Neural progenitor cell (in vitro differentiated cells): ENCODE measurements around the gene RAB1B. TPM values are rescaled to one million over a fixed set of nuclear protein-coding genes. Genes with fewer than 3 reads are reported as not detected.

Source experiments
- DNase-seq: peaks from one replicate; pipeline ENCODE4 v3.0.0-alpha.2; 2016; ENCODE audit warnings: low spot score
- H2AFZ ChIP-seq: fragments of 200-600 bp; sonication (generic); replicated peaks from 2 replicates; pipeline ENCODE4 v1.6.1; 2016; ENCODE audit warnings: antibody characterized with exemption
- H3F3A ChIP-seq: fragments of 200-600 bp; sonication (generic); 2 replicates; pipeline ENCODE4 v1.6.1; 2016; ENCODE audit warnings: antibody characterized with exemption, low read depth
- H3K27ac ChIP-seq: fragments of 200-600 bp; sonication (generic); 2 replicates; pipeline ENCODE4 v1.5.1; 2016; ENCODE audit warnings: mild to moderate bottlenecking
- H3K27me3 ChIP-seq: fragments of 200-600 bp; sonication (generic); 2 replicates; pipeline ENCODE4 v1.6.1; 2016; ENCODE audit warnings: mild to moderate bottlenecking, moderate library complexity
- H3K36me3 ChIP-seq: fragments of 200-600 bp; sonication (generic); 2 replicates; pipeline ENCODE4 v1.5.1; 2016
- H3K4me1 ChIP-seq: fragments of 200-600 bp; sonication (generic); 2 replicates; pipeline ENCODE4 v1.6.1; 2016; ENCODE audit warnings: mixed run types
- H3K4me2 ChIP-seq: fragments of 200-600 bp; sonication (generic); 2 replicates; pipeline ENCODE4 v1.6.1; 2016
- H3K4me3 ChIP-seq: fragments of 200-600 bp; sonication (generic); 2 replicates; pipeline ENCODE4 v1.5.1; 2016
- H3K79me2 ChIP-seq: fragments of 200-600 bp; sonication (generic); 2 replicates; pipeline ENCODE4 v1.6.1; 2016; ENCODE audit warnings: low read depth
- H3K9ac ChIP-seq: fragments of 200-600 bp; sonication (generic); 2 replicates; pipeline ENCODE4 v1.6.1; 2016
- H3K9me3 ChIP-seq: fragments of 200-600 bp; sonication (generic); 2 replicates; pipeline ENCODE4 v1.5.1; 2016; ENCODE audit warnings: low read depth
- H4K20me1 ChIP-seq: fragments of 200-600 bp; sonication (generic); 2 replicates; pipeline ENCODE4 v1.6.1; 2016; ENCODE audit warnings: low read depth
- H3K27ac Mint-ChIP-seq: 3 replicates; pipeline ENCODE4 v1.8.0; 2021; ENCODE audit warnings: mixed read lengths
- H3K27me3 Mint-ChIP-seq: 2 replicates; pipeline ENCODE4 v1.8.0; 2022; ENCODE audit warnings: low read depth, mild to moderate bottlenecking, inconsistent platforms, moderate library complexity, mixed read lengths; ENCODE audit not compliant: insufficient read depth
- H3K36me3 Mint-ChIP-seq: 3 replicates; pipeline ENCODE4 v1.8.0; 2021; ENCODE audit warnings: mixed read lengths
- H3K4me1 Mint-ChIP-seq: 3 replicates; pipeline ENCODE4 v1.8.0; 2021; ENCODE audit warnings: mixed read lengths
- H3K4me3 Mint-ChIP-seq: 3 replicates; pipeline ENCODE4 v1.8.0; 2021; ENCODE audit warnings: mild to moderate bottlenecking, moderate library complexity, mixed read lengths
- H3K9me3 Mint-ChIP-seq: 3 replicates; pipeline ENCODE4 v1.8.0; 2020; ENCODE audit warnings: mixed read lengths
- EZH2 ChIP-seq: fragments of 200-600 bp; sonication (generic); IDR thresholded peaks from 2 replicates; pipeline ENCODE4 v1.6.1; 2017; ENCODE audit warnings: antibody characterized with exemption, mild to moderate bottlenecking, moderate library complexity
- EZH2phosphoT487 ChIP-seq: fragments of 200-600 bp; sonication (generic); IDR thresholded peaks from 2 replicates; pipeline ENCODE4 v1.6.1; 2017; ENCODE audit warnings: antibody characterized with exemption
- total RNA-seq: library from RNA; depleted of rRNA; stranded (reverse); fragments of >200 nt; gene quantifications from 2 replicates; pipeline ENCODE4 v1.2.3, GENCODE V29; 2015; ENCODE audit warnings: low replicate concordance
- TF ChIP-seq, protein P1 (sequence below): fragments of 200-600 bp; sonication (generic); IDR thresholded peaks from 2 replicates; pipeline ENCODE4 v1.5.1; 2017; ENCODE audit warnings: antibody characterized with exemption, mild to moderate bottlenecking

Gene RAB1B
- total RNA-seq, 1 donor from 2014 or later: 54.0 TPM

DNA sequence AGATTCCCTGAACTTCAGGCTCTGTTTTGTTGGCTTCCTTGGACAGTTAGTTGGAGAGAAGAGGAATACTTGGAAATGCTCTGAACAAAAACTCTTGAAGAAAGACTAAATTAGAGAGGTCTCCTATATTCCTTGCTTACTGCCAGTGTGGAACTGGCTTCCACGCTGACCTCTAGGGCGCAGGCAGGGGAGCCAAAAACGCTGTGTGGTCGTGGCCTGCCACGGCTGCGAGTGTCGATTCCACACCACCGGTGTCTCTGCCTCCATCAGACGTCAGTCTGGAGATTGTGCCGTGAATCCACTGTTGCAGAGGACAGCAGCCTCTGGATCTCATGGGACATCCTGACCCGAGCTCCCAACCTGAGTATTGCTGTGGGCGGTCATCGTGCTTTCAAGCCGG, 37.5 kb upstream of the RAB1B start:
- H3K4me1 ChIP-seq: no peaks in the 10 kb centered on the region
- H2AFZ ChIP-seq: no peak overlapping the region
- Mint-ChIP-seq H3K4me1 (peaks cover 20% of the 10 kb centered on the region), H3K36me3 (peaks cover 26% of the 10 kb centered on the region), H3K27me3 (no peaks in the 10 kb centered on the region), H3K9me3 (no peaks in the 10 kb centered on the region), H3K4me3 (no peak overlapping the region), H3K27ac (no peak overlapping the region)
- H3K36me3 ChIP-seq: no peaks in the 10 kb centered on the region
- H3F3A ChIP-seq: no peaks in the 10 kb centered on the region
- no peak overlapping the region for H3K27ac ChIP-seq
- H3K79me2 ChIP-seq: no peaks in the 10 kb centered on the region
- DNase-seq: no peak
- no peaks in the 10 kb centered on the region for H3K27me3 ChIP-seq
- H3K9me3 ChIP-seq: no peaks in the 10 kb centered on the region
- H3K9ac ChIP-seq: no peak overlapping the region
- TF ChIP-seq EZH2: no peak
- TF ChIP-seq, protein P1, sequence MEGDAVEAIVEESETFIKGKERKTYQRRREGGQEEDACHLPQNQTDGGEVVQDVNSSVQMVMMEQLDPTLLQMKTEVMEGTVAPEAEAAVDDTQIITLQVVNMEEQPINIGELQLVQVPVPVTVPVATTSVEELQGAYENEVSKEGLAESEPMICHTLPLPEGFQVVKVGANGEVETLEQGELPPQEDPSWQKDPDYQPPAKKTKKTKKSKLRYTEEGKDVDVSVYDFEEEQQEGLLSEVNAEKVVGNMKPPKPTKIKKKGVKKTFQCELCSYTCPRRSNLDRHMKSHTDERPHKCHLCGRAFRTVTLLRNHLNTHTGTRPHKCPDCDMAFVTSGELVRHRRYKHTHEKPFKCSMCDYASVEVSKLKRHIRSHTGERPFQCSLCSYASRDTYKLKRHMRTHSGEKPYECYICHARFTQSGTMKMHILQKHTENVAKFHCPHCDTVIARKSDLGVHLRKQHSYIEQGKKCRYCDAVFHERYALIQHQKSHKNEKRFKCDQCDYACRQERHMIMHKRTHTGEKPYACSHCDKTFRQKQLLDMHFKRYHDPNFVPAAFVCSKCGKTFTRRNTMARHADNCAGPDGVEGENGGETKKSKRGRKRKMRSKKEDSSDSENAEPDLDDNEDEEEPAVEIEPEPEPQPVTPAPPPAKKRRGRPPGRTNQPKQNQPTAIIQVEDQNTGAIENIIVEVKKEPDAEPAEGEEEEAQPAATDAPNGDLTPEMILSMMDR: no peak
- no peak for TF ChIP-seq EZH2phosphoT487
- no peaks in the 10 kb centered on the region for H4K20me1 ChIP-seq
- H3K4me2 ChIP-seq: no peak overlapping the region
- H3K4me3 ChIP-seq: no peak overlapping the region

GRCh38 chr11:66231561-66231960, 36.9 kb upstream of the RAB1B start:
- H3K27ac Mint-ChIP-seq: no peak overlapping the region

DNA sequence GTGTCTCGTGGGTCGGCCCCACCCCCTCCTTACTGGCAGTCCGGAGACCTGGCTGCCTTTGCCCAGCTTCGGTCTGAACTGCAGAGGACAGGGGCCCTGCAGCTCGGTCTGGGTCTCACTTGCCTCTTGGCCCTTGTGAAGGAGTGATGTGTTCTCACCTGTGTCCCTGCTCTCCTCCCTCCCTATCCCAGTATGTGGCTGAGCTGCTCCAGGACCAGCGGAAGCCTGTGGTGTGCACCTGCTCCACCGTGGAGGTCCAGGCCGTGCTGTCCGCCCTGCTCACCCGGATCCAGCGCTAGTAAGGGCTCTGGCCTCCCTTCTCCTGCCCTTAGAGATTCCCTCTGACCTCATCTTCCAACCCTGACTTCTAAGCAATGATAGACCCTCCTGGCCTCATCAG, 35.7 kb upstream of the RAB1B start:
- TF ChIP-seq, protein P1: no peak
- TF ChIP-seq EZH2phosphoT487: no peak
- no peak for TF ChIP-seq EZH2
- Mint-ChIP-seq H3K4me3 (no peak overlapping the region), H3K4me1 (peaks cover 20% of the 10 kb centered on the region), H3K27ac (no peak overlapping the region), H3K36me3 (peaks cover 26% of the 10 kb centered on the region), H3K9me3 (no peaks in the 10 kb centered on the region), H3K27me3 (no peaks in the 10 kb centered on the region)
- H3K4me3 ChIP-seq: no peak overlapping the region
- no peak overlapping the region for H3K27ac ChIP-seq
- no peak for DNase-seq
- no peak overlapping the region for H3K9ac ChIP-seq
- H2AFZ ChIP-seq: no peak overlapping the region
- H3K4me1 ChIP-seq: no peaks in the 10 kb centered on the region
- H3K36me3 ChIP-seq: no peaks in the 10 kb centered on the region
- H3K79me2 ChIP-seq: no peaks in the 10 kb centered on the region
- no peaks in the 10 kb centered on the region for H3K9me3 ChIP-seq
- H3K27me3 ChIP-seq: no peaks in the 10 kb centered on the region
- H3K4me2 ChIP-seq: no peak overlapping the region
- no peaks in the 10 kb centered on the region for H4K20me1 ChIP-seq
- H3F3A ChIP-seq: no peaks in the 10 kb centered on the region

More at GRCh38 chr11:66231561-66231960, 36.9 kb upstream of the RAB1B start:
- Histone ChIP-seq H3K9me3 (no peaks in the 10 kb centered on the region), H3K27me3 (no peaks in the 10 kb centered on the region), H3K9ac (peak overlapping the region; percentile 20), H3K4me3 (no peak overlapping the region), H4K20me1 (no peaks in the 10 kb centered on the region), H3K79me2 (no peaks in the 10 kb centered on the region), H3F3A (no peaks in the 10 kb centered on the region), H2AFZ (no peak overlapping the region), H3K4me2 (no peak overlapping the region), H3K4me1 (no peaks in the 10 kb centered on the region), H3K27ac (no peak overlapping the region), H3K36me3 (no peaks in the 10 kb centered on the region)
- H3K4me3 Mint-ChIP-seq: no peak overlapping the region
- DNase-seq: no peak
- no peaks in the 10 kb centered on the region for H3K9me3 Mint-ChIP-seq
- H3K27me3 Mint-ChIP-seq: no peaks in the 10 kb centered on the region
- H3K4me1 Mint-ChIP-seq: peaks cover 20% of the 10 kb centered on the region
- TF ChIP-seq, protein P1: no peak
- TF ChIP-seq EZH2: no peak
- no peak for TF ChIP-seq EZH2phosphoT487
- H3K36me3 Mint-ChIP-seq: peaks cover 26% of the 10 kb centered on the region
